Fibroblast of pulmonary artery (primary cell): ENCODE results near the gene IRF7.

Source experiments
- DNase-seq: peaks from one replicate; pipeline ENCODE4 v3.0.0-alpha.2; 2010; ENCODE audit warnings: low read depth
- H3K4me3 ChIP-seq: replicated peaks from 2 replicates; pipeline ENCODE4 v1.5.1; 2011; ENCODE audit warnings: low read depth, mild to moderate bottlenecking, control low read depth, low read length, moderate library complexity
- CTCF ChIP-seq: IDR thresholded peaks from 2 replicates; pipeline ENCODE4 v1.5.1; 2011; ENCODE audit warnings: mild to moderate bottlenecking, control low read depth, low read length, inconsistent platforms; ENCODE audit errors: missing control alignments

IRF7 gene

GRCh38 chr11:610146-610801 is 5.5 kb downstream of the IRF7 start:
- TF ChIP-seq CTCF, result no peak
- H3K4me3 ChIP-seq, result no peak overlapping the region

GRCh38 chr11:609341-609811 is 6.4 kb downstream of the IRF7 start:
- no peak overlapping the region for H3K4me3 ChIP-seq
- TF ChIP-seq CTCF, result no peak
- no peak for DNase-seq

More at GRCh38 chr11:610146-610801, 5.5 kb downstream of the IRF7 start:
- DNase-seq, result no peak

GRCh38 chr11:608791-609251 is 6.9 kb downstream of the IRF7 start:
- H3K4me3 ChIP-seq, result no peak overlapping the region
- TF ChIP-seq CTCF, result no peak
- no peak for DNase-seq

- TF ChIP-seq CTCF, result no peak
- DNase-seq, result no peak
- no peak overlapping the region for H3K4me3 ChIP-seq
Observed at GRCh38 chr11:607971-608659, 7.6 kb downstream of the IRF7 start.

GRCh38 chr11:607020-607780 is 8.6 kb downstream of the IRF7 start:
- TF ChIP-seq CTCF, result no peak
- no peak for DNase-seq
- H3K4me3 ChIP-seq, result no peak overlapping the region

- TF ChIP-seq CTCF, result no peak
- H3K4me3 ChIP-seq, result no peak overlapping the region
- DNase-seq, result peak; percentile 88
Observed at GRCh38 chr11:606245-606644, 9.5 kb downstream of the IRF7 start.
